ENCODE results near the gene PPP1R1C. TPM values are rescaled to one million over a fixed set of nuclear protein-coding genes. Genes with fewer than 3 reads are reported as not detected.

The PPP1R1C gene
- total RNA-seq, 3 donors from 2014 or later (not counting 1 experiment from before 2014, with no cell fraction given): not detected

DNA sequence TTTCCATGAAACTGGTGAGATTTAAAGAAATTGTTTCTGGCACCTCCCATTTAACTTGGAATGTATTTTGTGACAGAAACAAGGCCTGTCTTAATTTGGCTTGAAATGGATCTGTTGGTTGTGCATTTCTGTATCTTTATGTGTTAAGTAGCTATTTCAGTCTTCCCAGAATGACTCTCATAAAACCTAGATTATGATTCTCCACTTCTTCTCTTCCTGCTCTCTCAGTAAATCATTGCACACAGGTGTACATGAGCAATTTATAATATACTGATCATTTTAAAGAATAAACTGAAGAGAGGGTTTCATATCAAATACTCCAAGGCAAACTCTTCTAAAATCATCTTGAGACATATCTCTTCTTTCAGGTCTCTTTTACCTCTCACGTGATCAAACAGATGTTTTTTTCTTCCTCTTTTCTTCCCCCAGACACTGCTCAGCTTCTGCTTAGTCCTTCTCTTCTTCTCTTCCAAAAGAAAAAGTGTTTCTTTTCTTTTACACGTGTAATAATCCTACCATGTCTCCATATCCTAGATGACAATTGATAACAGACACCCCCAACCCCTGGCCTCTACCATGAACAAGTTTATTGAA lies 112.0 kb downstream of the PPP1R1C start:
- no peaks in the 10 kb centered on the region for H3K36me3 ChIP-seq (ENCODE audit: control insufficient read depth, insufficient read depth, low read length)
- H3K27ac Mint-ChIP-seq: no peak overlapping the region
- no peaks in the 10 kb centered on the region for H3K36me3 Mint-ChIP-seq
- ATAC-seq: no peak
- H3K27me3 ChIP-seq (ENCODE audit: control insufficient read depth, insufficient read depth, low read length): no peaks in the 10 kb centered on the region
- H3K4me3 ChIP-seq (ENCODE audit: low read length): no peak overlapping the region
- H3K27ac ChIP-seq (ENCODE audit: low read length): no peak overlapping the region
- peaks cover 4 to 7% of the 10 kb centered on the region in 2 donors for H3K9me3 Mint-ChIP-seq
- H3K4me3 Mint-ChIP-seq: no peak overlapping the region
- intact Hi-C loops (cut with micrococcal nuclease): no loop called here
- no peak for TF ChIP-seq CTCF (IDR thresholded peaks at IDR 0.05)
- no peak for DNase-seq
- no peaks in the 10 kb centered on the region for H3K9me3 ChIP-seq (ENCODE audit: control insufficient read depth, insufficient read depth, low read length)
- H3K4me1 ChIP-seq (ENCODE audit: control insufficient read depth, insufficient read depth, low read length): no peaks in the 10 kb centered on the region
- WGBS (ENCODE audit: insufficient coverage): 4% methylated on average over 2 of the region's 2 CpGs
- no peaks in the 10 kb centered on the region for H3K4me1 Mint-ChIP-seq
- H3K27me3 Mint-ChIP-seq (ENCODE audit: low read depth in 2 of 2): no peaks in the 10 kb centered on the region

DNA sequence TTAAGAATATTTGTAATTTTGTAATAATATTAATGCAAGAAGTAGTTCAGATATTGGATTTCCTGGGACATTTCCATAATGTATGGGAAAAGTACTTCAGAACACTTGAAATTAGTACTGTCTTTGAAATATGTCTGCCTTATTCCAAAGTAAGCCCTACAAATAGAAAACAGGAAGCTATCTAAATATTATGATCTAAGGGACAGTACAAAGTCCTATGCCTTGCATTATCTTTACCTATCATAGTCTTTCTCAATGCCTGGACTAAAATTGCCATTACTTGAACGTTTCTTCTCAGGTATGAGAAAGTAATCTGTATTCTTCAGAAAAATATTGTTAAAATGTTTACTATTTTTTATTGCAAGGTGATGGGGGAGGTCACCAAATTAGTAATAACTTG lies 113.0 kb downstream of the PPP1R1C start:
- Histone ChIP-seq H3K36me3 (ENCODE audit: control insufficient read depth, insufficient read depth, low read length) (no peaks in the 10 kb centered on the region), H3K9me3 (ENCODE audit: control insufficient read depth, insufficient read depth, low read length) (no peaks in the 10 kb centered on the region), H3K4me3 (ENCODE audit: low read length) (no peak overlapping the region), H3K27me3 (ENCODE audit: control insufficient read depth, insufficient read depth, low read length) (no peaks in the 10 kb centered on the region), H3K4me1 (ENCODE audit: control insufficient read depth, insufficient read depth, low read length) (no peaks in the 10 kb centered on the region), H3K27ac (ENCODE audit: low read length) (no peak overlapping the region)
- peaks cover 4% of the 10 kb centered on the region in 2 donors for H3K9me3 Mint-ChIP-seq
- H3K4me1 Mint-ChIP-seq: no peaks in the 10 kb centered on the region
- H3K36me3 Mint-ChIP-seq: no peaks in the 10 kb centered on the region
- ATAC-seq: no peak
- H3K27me3 Mint-ChIP-seq (ENCODE audit: low read depth in 2 of 2): no peaks in the 10 kb centered on the region
- TF ChIP-seq CTCF (IDR thresholded peaks at IDR 0.05): no peak
- no peak overlapping the region for H3K27ac Mint-ChIP-seq
- DNase-seq: no peak
- no peak overlapping the region for H3K4me3 Mint-ChIP-seq
- intact Hi-C loops (cut with micrococcal nuclease): no loop called here
- WGBS (ENCODE audit: insufficient coverage): no CpG with 5 or more reads among the region's 1 CpG

GRCh38 chr2:182101263-182101662 lies 115.6 kb downstream of the PPP1R1C start:
- Mint-ChIP-seq H3K27ac (no peak overlapping the region), H3K4me1 (no peaks in the 10 kb centered on the region), H3K27me3 (ENCODE audit: low read depth in 2 of 2) (no peaks in the 10 kb centered on the region), H3K36me3 (no peaks in the 10 kb centered on the region), H3K9me3 (peaks cover 2 to 4% of the 10 kb centered on the region in 2 donors), H3K4me3 (no peak overlapping the region)
- ATAC-seq: no peak
- DNase-seq: no peak
- no peak for TF ChIP-seq CTCF (IDR thresholded peaks at IDR 0.05)
- intact Hi-C loops (cut with micrococcal nuclease): no loop called here
- Histone ChIP-seq H3K4me1 (ENCODE audit: control insufficient read depth, insufficient read depth, low read length) (no peaks in the 10 kb centered on the region), H3K4me3 (ENCODE audit: low read length) (no peak overlapping the region), H3K36me3 (ENCODE audit: control insufficient read depth, insufficient read depth, low read length) (no peaks in the 10 kb centered on the region), H3K27me3 (ENCODE audit: control insufficient read depth, insufficient read depth, low read length) (no peaks in the 10 kb centered on the region), H3K9me3 (ENCODE audit: control insufficient read depth, insufficient read depth, low read length) (no peaks in the 10 kb centered on the region), H3K27ac (ENCODE audit: low read length) (no peak overlapping the region)

GRCh38 chr2:182103526-182103925 lies 117.9 kb downstream of the PPP1R1C start:
- intact Hi-C loops (cut with micrococcal nuclease): no loop called here
- no peak for TF ChIP-seq CTCF (IDR thresholded peaks at IDR 0.05)
- Mint-ChIP-seq H3K4me3 (no peak overlapping the region), H3K27me3 (ENCODE audit: low read depth in 2 of 2) (no peaks in the 10 kb centered on the region), H3K27ac (no peak overlapping the region), H3K36me3 (no peaks in the 10 kb centered on the region), H3K4me1 (no peaks in the 10 kb centered on the region), H3K9me3 (no peaks in the 10 kb centered on the region)
- no peaks in the 10 kb centered on the region for H3K9me3 ChIP-seq (ENCODE audit: control insufficient read depth, insufficient read depth, low read length)
- WGBS (ENCODE audit: insufficient coverage): 84% methylated on average over 4 of the region's 5 CpGs
- DNase-seq (no peak), ATAC-seq (no peak)
- H3K27me3 ChIP-seq (ENCODE audit: control insufficient read depth, insufficient read depth, low read length): no peaks in the 10 kb centered on the region
- no peak overlapping the region for H3K4me3 ChIP-seq (ENCODE audit: low read length)
- H3K27ac ChIP-seq (ENCODE audit: low read length): no peak overlapping the region
- H3K36me3 ChIP-seq (ENCODE audit: control insufficient read depth, insufficient read depth, low read length): no peaks in the 10 kb centered on the region
- no peaks in the 10 kb centered on the region for H3K4me1 ChIP-seq (ENCODE audit: control insufficient read depth, insufficient read depth, low read length)

Measured in natural killer cell (primary cell).